ENCODE measurements around the gene KDM3A. TPM values are rescaled to one million over a fixed set of nuclear protein-coding genes. Genes with fewer than 3 reads are reported as not detected.
A peak's percentile ranks its signal among the peaks of the same experiment; 100 is the strongest.

Gene KDM3A
- total and polyA plus RNA-seq, 2 experiments from 2014 or later: 8.9 to 21.8 TPM

DNA sequence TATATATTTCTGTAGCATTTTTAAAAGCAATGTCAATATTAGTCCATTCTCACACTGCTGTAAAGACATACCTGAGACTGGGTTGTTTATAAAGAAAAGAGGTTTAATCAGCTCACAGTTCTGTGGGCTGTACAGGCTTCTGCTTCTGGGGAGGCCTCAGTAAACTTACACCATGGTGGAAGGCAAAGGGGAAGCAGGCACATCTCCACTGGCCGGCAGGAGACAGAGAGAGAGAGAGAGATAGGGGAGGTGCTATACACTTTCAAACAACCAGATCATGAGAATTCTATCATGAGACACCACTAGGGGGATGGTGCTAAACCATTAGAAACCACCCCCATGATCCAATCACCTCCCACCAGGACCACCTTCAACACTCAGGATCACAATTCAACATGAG lies 79.0 kb downstream of the KDM3A start:
- no peaks in the 10 kb centered on the region for H3K27me3 ChIP-seq (ENCODE audit: insufficient read depth)
- TF ChIP-seq, protein P1, sequence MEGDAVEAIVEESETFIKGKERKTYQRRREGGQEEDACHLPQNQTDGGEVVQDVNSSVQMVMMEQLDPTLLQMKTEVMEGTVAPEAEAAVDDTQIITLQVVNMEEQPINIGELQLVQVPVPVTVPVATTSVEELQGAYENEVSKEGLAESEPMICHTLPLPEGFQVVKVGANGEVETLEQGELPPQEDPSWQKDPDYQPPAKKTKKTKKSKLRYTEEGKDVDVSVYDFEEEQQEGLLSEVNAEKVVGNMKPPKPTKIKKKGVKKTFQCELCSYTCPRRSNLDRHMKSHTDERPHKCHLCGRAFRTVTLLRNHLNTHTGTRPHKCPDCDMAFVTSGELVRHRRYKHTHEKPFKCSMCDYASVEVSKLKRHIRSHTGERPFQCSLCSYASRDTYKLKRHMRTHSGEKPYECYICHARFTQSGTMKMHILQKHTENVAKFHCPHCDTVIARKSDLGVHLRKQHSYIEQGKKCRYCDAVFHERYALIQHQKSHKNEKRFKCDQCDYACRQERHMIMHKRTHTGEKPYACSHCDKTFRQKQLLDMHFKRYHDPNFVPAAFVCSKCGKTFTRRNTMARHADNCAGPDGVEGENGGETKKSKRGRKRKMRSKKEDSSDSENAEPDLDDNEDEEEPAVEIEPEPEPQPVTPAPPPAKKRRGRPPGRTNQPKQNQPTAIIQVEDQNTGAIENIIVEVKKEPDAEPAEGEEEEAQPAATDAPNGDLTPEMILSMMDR (conservative IDR thresholded peaks at IDR 0.05; ENCODE audit: low read depth in 2 of 2): peak in 1 of 2 experiments; percentile 14; a peak in 1 of 4 replicates
- TF ChIP-seq, protein P2, sequence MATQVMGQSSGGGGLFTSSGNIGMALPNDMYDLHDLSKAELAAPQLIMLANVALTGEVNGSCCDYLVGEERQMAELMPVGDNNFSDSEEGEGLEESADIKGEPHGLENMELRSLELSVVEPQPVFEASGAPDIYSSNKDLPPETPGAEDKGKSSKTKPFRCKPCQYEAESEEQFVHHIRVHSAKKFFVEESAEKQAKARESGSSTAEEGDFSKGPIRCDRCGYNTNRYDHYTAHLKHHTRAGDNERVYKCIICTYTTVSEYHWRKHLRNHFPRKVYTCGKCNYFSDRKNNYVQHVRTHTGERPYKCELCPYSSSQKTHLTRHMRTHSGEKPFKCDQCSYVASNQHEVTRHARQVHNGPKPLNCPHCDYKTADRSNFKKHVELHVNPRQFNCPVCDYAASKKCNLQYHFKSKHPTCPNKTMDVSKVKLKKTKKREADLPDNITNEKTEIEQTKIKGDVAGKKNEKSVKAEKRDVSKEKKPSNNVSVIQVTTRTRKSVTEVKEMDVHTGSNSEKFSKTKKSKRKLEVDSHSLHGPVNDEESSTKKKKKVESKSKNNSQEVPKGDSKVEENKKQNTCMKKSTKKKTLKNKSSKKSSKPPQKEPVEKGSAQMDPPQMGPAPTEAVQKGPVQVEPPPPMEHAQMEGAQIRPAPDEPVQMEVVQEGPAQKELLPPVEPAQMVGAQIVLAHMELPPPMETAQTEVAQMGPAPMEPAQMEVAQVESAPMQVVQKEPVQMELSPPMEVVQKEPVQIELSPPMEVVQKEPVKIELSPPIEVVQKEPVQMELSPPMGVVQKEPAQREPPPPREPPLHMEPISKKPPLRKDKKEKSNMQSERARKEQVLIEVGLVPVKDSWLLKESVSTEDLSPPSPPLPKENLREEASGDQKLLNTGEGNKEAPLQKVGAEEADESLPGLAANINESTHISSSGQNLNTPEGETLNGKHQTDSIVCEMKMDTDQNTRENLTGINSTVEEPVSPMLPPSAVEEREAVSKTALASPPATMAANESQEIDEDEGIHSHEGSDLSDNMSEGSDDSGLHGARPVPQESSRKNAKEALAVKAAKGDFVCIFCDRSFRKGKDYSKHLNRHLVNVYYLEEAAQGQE (IDR thresholded peaks at IDR 0.05; ENCODE audit: unreplicated experiment): no peak
- TF ChIP-seq ZNF331 (CRISPR knock-in tag; IDR thresholded peaks at IDR 0.05; ENCODE audit: low read depth): no peak
- H2AFZ ChIP-seq: no peak overlapping the region
- H3K4me3 Mint-ChIP-seq: no peak overlapping the region
- H3K4me1 ChIP-seq (ENCODE audit: insufficient read depth): no peaks in the 10 kb centered on the region
- H3K79me2 ChIP-seq (replicated peaks; ENCODE audit: insufficient read depth): no peaks in the 10 kb centered on the region
- no peak overlapping the region for H3K27ac Mint-ChIP-seq
- no peak overlapping the region for H3K27ac ChIP-seq (ENCODE audit: low read depth)
- H3F3A ChIP-seq (replicated peaks; ENCODE audit: low read depth): no peaks in the 10 kb centered on the region
- H4K20me1 ChIP-seq (replicated peaks; ENCODE audit: insufficient read depth): no peaks in the 10 kb centered on the region
- H3K9me3 Mint-ChIP-seq: peaks cover 5% of the 10 kb centered on the region
- no peaks in the 10 kb centered on the region for H3K4me1 Mint-ChIP-seq
- DNase-seq (ENCODE audit: low spot score): peak; percentile 9
- H3K4me3 ChIP-seq: no peak overlapping the region
- peaks cover 5% of the 10 kb centered on the region; the same call in 2 of the 3 replicates for H3K36me3 Mint-ChIP-seq (ENCODE audit: low read depth)
- H3K4me2 ChIP-seq: no peak overlapping the region
- peaks cover 5% of the 10 kb centered on the region; the same call in 1 of the 2 replicates for H3K36me3 ChIP-seq (ENCODE audit: insufficient read depth)
- no peaks in the 10 kb centered on the region for H3K27me3 Mint-ChIP-seq (ENCODE audit: insufficient read depth, low read depth, poor library complexity)
- no peak for ATAC-seq
- no peaks in the 10 kb centered on the region for H3K9me2 ChIP-seq (ENCODE audit: insufficient read depth)

DNA sequence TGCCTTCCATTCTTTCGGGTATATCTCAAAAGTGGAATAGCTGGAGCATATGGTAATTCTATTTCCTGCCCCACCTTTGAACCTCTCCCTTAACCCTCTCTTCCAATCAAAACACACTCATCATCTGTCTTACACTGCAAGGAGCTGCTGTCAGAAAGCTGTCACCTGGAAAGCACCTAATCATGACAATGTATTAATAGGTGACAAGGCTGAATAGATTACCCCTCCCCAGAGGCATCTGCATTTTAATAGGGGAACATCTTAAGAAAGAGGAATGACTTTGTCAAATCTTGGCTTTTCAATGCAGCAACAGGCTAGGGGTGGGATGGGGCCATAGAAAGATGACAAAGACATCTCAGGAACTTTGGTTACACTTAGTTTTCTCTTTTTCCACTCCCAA lies 80.8 kb downstream of the KDM3A start:
- Histone ChIP-seq H3K9me2 (ENCODE audit: insufficient read depth) (no peaks in the 10 kb centered on the region), H3K79me2 (replicated peaks; ENCODE audit: insufficient read depth) (no peaks in the 10 kb centered on the region), H3K4me1 (ENCODE audit: insufficient read depth) (no peaks in the 10 kb centered on the region), H3K4me3 (no peak overlapping the region), H3K27me3 (ENCODE audit: insufficient read depth) (no peaks in the 10 kb centered on the region), H3K36me3 (ENCODE audit: insufficient read depth) (peaks cover 5% of the 10 kb centered on the region; the same call in 1 of the 2 replicates), H3F3A (replicated peaks; ENCODE audit: low read depth) (no peaks in the 10 kb centered on the region), H3K27ac (ENCODE audit: low read depth) (no peak overlapping the region), H4K20me1 (replicated peaks; ENCODE audit: insufficient read depth) (no peaks in the 10 kb centered on the region), H3K4me2 (no peak overlapping the region), H2AFZ (no peak overlapping the region)
- no peak overlapping the region for H3K27ac Mint-ChIP-seq
- H3K9me3 Mint-ChIP-seq: peaks cover 5% of the 10 kb centered on the region
- peaks cover 3% of the 10 kb centered on the region; the same call in 1 of the 3 replicates for H3K4me1 Mint-ChIP-seq
- DNase-seq (ENCODE audit: low spot score): no peak
- H3K27me3 Mint-ChIP-seq (ENCODE audit: insufficient read depth, low read depth, poor library complexity): no peaks in the 10 kb centered on the region
- H3K4me3 Mint-ChIP-seq: no peak overlapping the region
- no peaks in the 10 kb centered on the region; the same call in 2 of the 3 replicates for H3K36me3 Mint-ChIP-seq (ENCODE audit: low read depth)
- ATAC-seq: no peak
- no peak for TF ChIP-seq NANOG (IDR thresholded peaks at IDR 0.05; ENCODE audit: borderline replicate concordance)
- TF ChIP-seq, protein P2 (IDR thresholded peaks at IDR 0.05; ENCODE audit: unreplicated experiment): no peak
- TF ChIP-seq JUNB (IDR thresholded peaks at IDR 0.05; ENCODE audit: unreplicated experiment): no peak
- TF ChIP-seq, protein P1 (conservative IDR thresholded peaks at IDR 0.05; ENCODE audit: low read depth in 2 of 2): no peak
